HCT116 (cell line): ENCODE data around the gene TBC1D4. TPM values are rescaled to one million over a fixed set of nuclear protein-coding genes. Genes with fewer than 3 reads are reported as not detected.

ENCODE experiments used
- ATAC-seq: fragments of 200-7000 bp; cut with Tn5 transposase; 2 replicates; pipeline ENCODE4 v1.9.1; 2020; ENCODE audit warnings: mild to moderate bottlenecking, moderate library complexity
- BruUV-seq: library from RNA; stranded (reverse); fragments of 400-500 nt; replicated peaks from 2 replicates; lab custom pipeline; 2021; lab: Mats Ljungman, UMichigan
- CTCF ChIA-PET: fragments of 300-600 bp; sonication (Branson Sonifier 250); formaldehyde crosslinking; loops from one replicate; lab custom pipeline; 2021; ENCODE audit warnings: antibody characterized with exemption; lab: Charles Lee
- POLR2A ChIA-PET: fragments of 300-600, 350-600 bp; sonication (Branson Sonifier 250); formaldehyde crosslinking; loops from one replicate; lab custom pipeline; 2021; ENCODE audit warnings: antibody characterized with exemption; lab: Charles Lee
- RAD21 ChIA-PET, 2 experiments: fragments of 300-600 bp; sonication (Branson Sonifier 250); formaldehyde crosslinking; loops; one replicate each; lab custom pipeline; 2023; ENCODE audit warnings: low total read pairs in 2 of 2; ENCODE audit not compliant: uncharacterized antibody in 2 of 2, unreplicated experiment in 2 of 2, low non-redundant PET in 1 of 2; lab: Charles Lee
- DNase-seq: peaks from one replicate; pipeline ENCODE4 v3.0.0-alpha.2; 2010; ENCODE audit warnings: low read depth, low spot score
- H2AFZ ChIP-seq: fragments of 200-600 bp; shearing (Covaris generic), sonication (generic); 2 replicates; pipeline ENCODE4 v1.6.1; 2017; ENCODE audit warnings: low read depth, mixed run types, mixed read lengths, antibody characterized with exemption, low read length; ENCODE audit not compliant: poor library complexity, severe bottlenecking
- H3K27ac ChIP-seq: 2 replicates; pipeline ENCODE4 v1.5.1; 2012; ENCODE audit warnings: low read depth, low read length
- H3K27me3 ChIP-seq: fragments of 200-600 bp; sonication (generic); 2 replicates; pipeline ENCODE4 v1.6.1; 2016; ENCODE audit warnings: mixed run types, low read length, mixed read lengths; ENCODE audit not compliant: insufficient read depth
- H3K36me3 ChIP-seq, 2 experiments: fragments of 200-500 bp in 1 of 2; fragments of 200-600 bp in 1 of 2; sonication (Bioruptor generic) in 1 of 2; sonication (generic) in 1 of 2; 2 replicates each; pipeline versions ENCODE4 v1.5.1 to v1.6.1; 2014 to 2016; ENCODE audit warnings: low read length in 2 of 2, inconsistent platforms in 1 of 2, mixed read lengths in 1 of 2, mixed run types in 1 of 2; ENCODE audit not compliant: insufficient read depth in 2 of 2, control insufficient read depth in 1 of 2
- H3K4me1 ChIP-seq, 2 experiments: fragments of 200-600 bp in 1 of 2; sonication (generic) in 1 of 2; 2 replicates each; pipeline versions ENCODE4 v1.5.1 to v1.6.1; 2012 to 2017; ENCODE audit warnings: low read length in 2 of 2, inconsistent platforms in 1 of 2, mild to moderate bottlenecking in 1 of 2, mixed read lengths in 1 of 2, mixed run types in 1 of 2, moderate library complexity in 1 of 2; ENCODE audit not compliant: insufficient read depth in 2 of 2, control insufficient read depth in 1 of 2
- H3K4me2 ChIP-seq: fragments of 200-600 bp; sonication (generic); 2 replicates; pipeline ENCODE4 v1.6.1; 2017; ENCODE audit warnings: mixed run types, low read length, mixed read lengths
- H3K4me3 ChIP-seq, 2 experiments: fragments of 200-600 bp in 1 of 2; sonication (generic) in 1 of 2; replicated peaks in 1 of 2; 2 replicates each; pipeline ENCODE4 v1.5.1; 2011 to 2016; ENCODE audit warnings: low read length in 2 of 2, control low read depth in 1 of 2, low read depth in 1 of 2, mild to moderate bottlenecking in 1 of 2, mixed read lengths in 1 of 2, mixed run types in 1 of 2
- H3K79me2 ChIP-seq: fragments of 200-600 bp; sonication (generic); 2 replicates; pipeline ENCODE4 v1.6.1; 2017; ENCODE audit warnings: mild to moderate bottlenecking, mixed run types, low read length, moderate library complexity, mixed read lengths; ENCODE audit not compliant: insufficient read depth
- H3K9ac ChIP-seq: fragments of 200-600 bp; sonication (generic); 2 replicates; pipeline ENCODE4 v1.6.1; 2016; ENCODE audit warnings: low read length, mixed read lengths
- H3K9me2 ChIP-seq: fragments of 200-600 bp; sonication (generic), shearing (Covaris generic); 2 replicates; pipeline ENCODE4 v1.6.1; 2017; ENCODE audit warnings: mixed run types, mild to moderate bottlenecking, moderate library complexity; ENCODE audit not compliant: insufficient read depth
- H3K9me3 ChIP-seq, 2 experiments: fragments of 200-500 bp in 1 of 2; fragments of 200-600 bp in 1 of 2; sonication (Bioruptor generic) in 1 of 2; sonication (generic) in 1 of 2; 2 replicates each; pipeline ENCODE4 v1.6.1; 2014 to 2017; ENCODE audit warnings: low read length in 2 of 2, mixed read lengths in 2 of 2, inconsistent platforms in 1 of 2, low read depth in 1 of 2, mild to moderate bottlenecking in 1 of 2, mixed run types in 1 of 2, moderate library complexity in 1 of 2; ENCODE audit not compliant: control insufficient read depth in 1 of 2, insufficient read depth in 1 of 2
- H4K20me1 ChIP-seq: fragments of 200-600 bp; sonication (generic), shearing (Covaris generic); 2 replicates; pipeline ENCODE4 v1.6.1; 2017; ENCODE audit warnings: mixed run types, mild to moderate bottlenecking, moderate library complexity; ENCODE audit not compliant: insufficient read depth
- CBX3 ChIP-seq: IDR thresholded peaks from 2 replicates; pipeline ENCODE4 v1.6.1; 2012; ENCODE audit warnings: low read depth
- CEBPB ChIP-seq: IDR thresholded peaks from 2 replicates; pipeline ENCODE4 v1.6.1; 2012; ENCODE audit warnings: low read depth
- CTCF ChIP-seq, 3 experiments: fragments of 200-600 bp in 1 of 3; sonication (generic) in 1 of 3; IDR thresholded peaks in 2 of 3; conservative IDR thresholded peaks in 1 of 3; 2 replicates each; pipeline ENCODE4 v1.5.1; 2012 to 2017; ENCODE audit warnings: low read depth in 2 of 3, low read length in 2 of 3, antibody characterized with exemption in 1 of 3, borderline replicate concordance in 1 of 3, control low read depth in 1 of 3, mild to moderate bottlenecking in 1 of 3, mixed read lengths in 1 of 3, mixed run types in 1 of 3, moderate library complexity in 1 of 3; ENCODE audit not compliant: insufficient read depth in 1 of 3
- EGR1 ChIP-seq: IDR thresholded peaks from 2 replicates; pipeline ENCODE4 v1.6.1; 2012; ENCODE audit warnings: low read depth
- ELF1 ChIP-seq: IDR thresholded peaks from 2 replicates; pipeline ENCODE4 v1.6.1; 2012; ENCODE audit warnings: low read depth, borderline replicate concordance
- EZH2 ChIP-seq: fragments of 200-600 bp; sonication (generic); IDR thresholded peaks from 2 replicates; pipeline ENCODE4 v1.6.1; 2017; ENCODE audit warnings: antibody characterized with exemption, mixed run types
- EZH2phosphoT487 ChIP-seq: fragments of 200-600 bp; IDR thresholded peaks from 2 replicates; pipeline ENCODE4 v1.6.1; 2018; ENCODE audit warnings: antibody characterized with exemption, borderline replicate concordance
- JUND ChIP-seq: IDR thresholded peaks from 2 replicates; pipeline ENCODE4 v1.6.1; 2012
- RAD21 ChIP-seq: IDR thresholded peaks from 2 replicates; pipeline ENCODE4 v1.6.1; 2012; ENCODE audit warnings: low read depth, mild to moderate bottlenecking
- TCF7L2 ChIP-seq: IDR thresholded peaks from 2 replicates; pipeline ENCODE4 v1.7.0; 2011; ENCODE audit warnings: borderline replicate concordance, inconsistent platforms; ENCODE audit not compliant: insufficient read depth, insufficient read length; ENCODE audit errors: extremely low read depth
- YY1 ChIP-seq: IDR thresholded peaks from 2 replicates; pipeline ENCODE4 v1.6.1; 2011; ENCODE audit warnings: low read length, low read depth, moderate library complexity, mild to moderate bottlenecking; ENCODE audit not compliant: insufficient replicate concordance; ENCODE audit errors: extremely low read depth
- ZNF274 ChIP-seq: fragments of 200-500 bp; sonication (Bioruptor generic); IDR thresholded peaks from 2 replicates; pipeline ENCODE4 v1.6.1; 2014; ENCODE audit warnings: mild to moderate bottlenecking, low read depth, low read length, inconsistent platforms
- intact Hi-C: fragments of 100-400 bp; cut with micrococcal nuclease; formaldehyde crosslinking; loops from 2 replicates; pipeline ENCODE4 v1.10.0; 2022
- total RNA-seq: library from RNA; stranded (reverse); gene quantifications from one replicate; pipeline ENCODE4 v1.2.1, GENCODE V29; 2021; ENCODE audit not compliant: unreplicated experiment
- TF ChIP-seq, protein P1 (sequence below): IDR thresholded peaks from 2 replicates; pipeline ENCODE4 v1.6.1; 2012; ENCODE audit warnings: low read depth

The TBC1D4 gene
- total RNA-seq, 1 experiment from 2014 or later = 24.6 TPM

- POLR2A ChIA-PET = no interaction called here
- DNase-seq (no peak), ATAC-seq (no peak)
- H3K79me2 ChIP-seq = no peaks in the 10 kb centered on the region
- no peaks in the 10 kb centered on the region for H4K20me1 ChIP-seq
- CTCF ChIA-PET = no interaction called here
- no TSS peak for BruUV-seq
- H3K9ac ChIP-seq = no peak overlapping the region
- H3K4me3 ChIP-seq = no peak overlapping the region
- no peak overlapping the region for H3K4me2 ChIP-seq
- intact Hi-C loops = no loop called here
- no peak overlapping the region for H2AFZ ChIP-seq
- H3K27ac ChIP-seq = no peak overlapping the region
- H3K27me3 ChIP-seq = no peaks in the 10 kb centered on the region
- TF ChIP-seq EZH2 (no peak), TCF7L2 (no peak), RAD21 (no peak), ZNF274 (no peak)
- 0 out of 2 replicates have a peak, but pooled peaks cover 2% of the 10 kb centered on the region for H3K9me2 ChIP-seq
- RAD21 ChIA-PET = no interaction called here
- H3K4me1 ChIP-seq = no peaks in the 10 kb centered on the region
- no peaks in the 10 kb centered on the region for H3K36me3 ChIP-seq
- H3K9me3 ChIP-seq = no peaks in the 10 kb centered on the region
Observed at GRCh38 chr13:75505327-75505726, 23.4 kb upstream of the TBC1D4 start.

GRCh38 chr13:75495938-75496337 lies 14.0 kb upstream of the TBC1D4 start:
- Histone ChIP-seq H3K27me3 (no peaks in the 10 kb centered on the region), H3K27ac (no peak overlapping the region), H4K20me1 (no peaks in the 10 kb centered on the region), H3K4me2 (no peak overlapping the region), H3K9ac (no peak overlapping the region), H3K4me1 (no peaks in the 10 kb centered on the region), H3K4me3 (no peak overlapping the region), H2AFZ (no peak overlapping the region), H3K9me3 (no peaks in the 10 kb centered on the region), H3K79me2 (no peaks in the 10 kb centered on the region), H3K36me3 (no peaks in the 10 kb centered on the region), H3K9me2 (no peaks in the 10 kb centered on the region)
- intact Hi-C loops = no loop called here
- ChIA-PET POLR2A (no interaction called here), CTCF (no interaction called here), RAD21 (no interaction called here)
- ATAC-seq = no peak
- no TSS peak for BruUV-seq
- DNase-seq = no peak
- no peak for TF ChIP-seq ZNF274
- TF ChIP-seq CBX3 = no peak
- TF ChIP-seq, protein P1, sequence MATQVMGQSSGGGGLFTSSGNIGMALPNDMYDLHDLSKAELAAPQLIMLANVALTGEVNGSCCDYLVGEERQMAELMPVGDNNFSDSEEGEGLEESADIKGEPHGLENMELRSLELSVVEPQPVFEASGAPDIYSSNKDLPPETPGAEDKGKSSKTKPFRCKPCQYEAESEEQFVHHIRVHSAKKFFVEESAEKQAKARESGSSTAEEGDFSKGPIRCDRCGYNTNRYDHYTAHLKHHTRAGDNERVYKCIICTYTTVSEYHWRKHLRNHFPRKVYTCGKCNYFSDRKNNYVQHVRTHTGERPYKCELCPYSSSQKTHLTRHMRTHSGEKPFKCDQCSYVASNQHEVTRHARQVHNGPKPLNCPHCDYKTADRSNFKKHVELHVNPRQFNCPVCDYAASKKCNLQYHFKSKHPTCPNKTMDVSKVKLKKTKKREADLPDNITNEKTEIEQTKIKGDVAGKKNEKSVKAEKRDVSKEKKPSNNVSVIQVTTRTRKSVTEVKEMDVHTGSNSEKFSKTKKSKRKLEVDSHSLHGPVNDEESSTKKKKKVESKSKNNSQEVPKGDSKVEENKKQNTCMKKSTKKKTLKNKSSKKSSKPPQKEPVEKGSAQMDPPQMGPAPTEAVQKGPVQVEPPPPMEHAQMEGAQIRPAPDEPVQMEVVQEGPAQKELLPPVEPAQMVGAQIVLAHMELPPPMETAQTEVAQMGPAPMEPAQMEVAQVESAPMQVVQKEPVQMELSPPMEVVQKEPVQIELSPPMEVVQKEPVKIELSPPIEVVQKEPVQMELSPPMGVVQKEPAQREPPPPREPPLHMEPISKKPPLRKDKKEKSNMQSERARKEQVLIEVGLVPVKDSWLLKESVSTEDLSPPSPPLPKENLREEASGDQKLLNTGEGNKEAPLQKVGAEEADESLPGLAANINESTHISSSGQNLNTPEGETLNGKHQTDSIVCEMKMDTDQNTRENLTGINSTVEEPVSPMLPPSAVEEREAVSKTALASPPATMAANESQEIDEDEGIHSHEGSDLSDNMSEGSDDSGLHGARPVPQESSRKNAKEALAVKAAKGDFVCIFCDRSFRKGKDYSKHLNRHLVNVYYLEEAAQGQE = no peak
- no peak for TF ChIP-seq TCF7L2
- no peak for TF ChIP-seq EGR1
- no peak for TF ChIP-seq JUND
- TF ChIP-seq EZH2phosphoT487 = no peak
- TF ChIP-seq ELF1 = no peak
- TF ChIP-seq CEBPB = no peak
- TF ChIP-seq YY1 = no peak
- no peak for TF ChIP-seq CTCF (IDR thresholded peaks at IDR 0.05 in 2 of 3, conservative IDR thresholded peaks at IDR 0.05 in 1 of 3; ENCODE audit: borderline replicate concordance in 1 of 3, insufficient read depth in 1 of 3, low read depth in 2 of 3, low read length in 2 of 3)
